NCI-H345 (cell line): ENCODE measurements around the gene ELF1.

Experiments
- DNase-seq: peaks from one replicate; lab custom pipeline; 2025; lab: John Stamatoyannopoulos, UW

ELF1 gene

DNA sequence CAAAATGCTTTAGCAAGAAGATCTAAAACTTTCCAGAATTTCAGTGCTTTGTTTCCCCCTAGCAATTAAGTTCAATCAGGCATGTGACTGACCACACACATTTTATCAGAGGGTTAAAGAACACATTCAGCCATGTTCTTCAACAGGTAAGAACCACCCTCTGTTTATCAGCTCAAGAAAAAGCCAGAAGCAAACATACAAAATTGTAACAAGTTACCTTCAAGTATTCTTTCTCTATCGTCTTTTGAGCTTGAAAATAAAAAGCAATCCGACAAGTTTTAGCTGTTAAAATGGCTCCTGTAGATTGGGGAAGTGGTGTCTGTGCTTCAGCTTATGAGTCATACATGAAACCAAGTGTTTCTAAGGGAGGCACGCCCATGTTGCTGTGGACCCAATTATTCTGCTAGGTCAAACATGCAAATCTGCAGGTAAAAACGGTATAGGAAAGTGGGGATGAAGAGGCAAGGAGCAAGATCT, at the start of gene ELF1:
ELF1 (minus strand) TSS at position 306 of the 477 bp plus-strand sequence. CDS start 37,262 bp downstream, outside the sequence.
- peak; percentile 6 for DNase-seq

- DNase-seq, result no peak
These were observed 46.0 kb upstream of the ELF1 start for GRCh38 chr13:41065078-41065477.

DNA sequence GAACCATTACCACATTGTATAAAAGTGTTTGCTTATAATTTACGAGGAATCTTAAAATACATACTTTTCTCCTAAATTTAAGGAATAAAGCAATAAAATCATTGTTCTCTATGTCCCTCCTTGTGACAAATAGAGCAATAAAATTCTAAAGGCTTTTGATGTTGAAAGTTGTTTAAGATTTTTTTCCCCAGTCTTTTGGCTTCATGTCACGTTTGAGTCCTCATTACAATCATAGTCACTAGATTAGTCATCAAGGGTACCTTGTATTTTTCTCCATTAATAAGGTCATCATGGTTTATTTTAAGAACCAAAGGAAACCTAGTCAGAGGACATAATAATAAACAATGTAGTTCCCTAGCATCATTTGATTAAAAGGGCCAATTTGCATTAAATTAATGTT, 45.4 kb upstream of the ELF1 start:
- DNase-seq, result no peak

GRCh38 chr13:41061914-41062837, 43.1 kb upstream of the ELF1 start:
- DNase-seq, result no peak

- DNase-seq, result peak; percentile 93
These were observed 42.2 kb upstream of the ELF1 start, which contains the start of gene WBP4 for GRCh38 chr13:41061075-41061913. TSS of gene WBP4 (plus strand) at chr13:41061509. CDS start at chr13:41061674, 165 bp downstream.

DNA sequence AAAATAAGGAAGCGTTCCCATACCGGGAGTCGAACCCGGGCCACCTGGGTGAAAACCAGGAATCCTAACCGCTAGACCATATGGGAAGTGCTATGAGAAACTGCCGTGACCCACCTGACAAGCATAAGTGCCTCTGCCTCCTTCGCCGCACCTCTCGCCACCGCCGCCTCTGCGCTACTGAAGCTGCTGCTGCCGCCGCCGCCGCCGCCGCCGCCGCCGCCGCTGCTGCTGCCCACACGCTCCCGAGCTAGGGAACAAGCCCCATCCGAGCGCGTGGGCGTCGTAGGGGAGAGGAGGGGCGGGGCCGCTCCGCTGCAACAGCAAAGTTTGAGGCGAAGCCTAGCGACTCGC, 41.6 kb upstream of the ELF1 start:
- peak; percentile 76 for DNase-seq

GRCh38 chr13:41060082-41060723, 41.1 kb upstream of the ELF1 start:
- DNase-seq, result peak; percentile 75

- DNase-seq, result no peak
These were observed 40.5 kb upstream of the ELF1 start for GRCh38 chr13:41059456-41060081.

DNA sequence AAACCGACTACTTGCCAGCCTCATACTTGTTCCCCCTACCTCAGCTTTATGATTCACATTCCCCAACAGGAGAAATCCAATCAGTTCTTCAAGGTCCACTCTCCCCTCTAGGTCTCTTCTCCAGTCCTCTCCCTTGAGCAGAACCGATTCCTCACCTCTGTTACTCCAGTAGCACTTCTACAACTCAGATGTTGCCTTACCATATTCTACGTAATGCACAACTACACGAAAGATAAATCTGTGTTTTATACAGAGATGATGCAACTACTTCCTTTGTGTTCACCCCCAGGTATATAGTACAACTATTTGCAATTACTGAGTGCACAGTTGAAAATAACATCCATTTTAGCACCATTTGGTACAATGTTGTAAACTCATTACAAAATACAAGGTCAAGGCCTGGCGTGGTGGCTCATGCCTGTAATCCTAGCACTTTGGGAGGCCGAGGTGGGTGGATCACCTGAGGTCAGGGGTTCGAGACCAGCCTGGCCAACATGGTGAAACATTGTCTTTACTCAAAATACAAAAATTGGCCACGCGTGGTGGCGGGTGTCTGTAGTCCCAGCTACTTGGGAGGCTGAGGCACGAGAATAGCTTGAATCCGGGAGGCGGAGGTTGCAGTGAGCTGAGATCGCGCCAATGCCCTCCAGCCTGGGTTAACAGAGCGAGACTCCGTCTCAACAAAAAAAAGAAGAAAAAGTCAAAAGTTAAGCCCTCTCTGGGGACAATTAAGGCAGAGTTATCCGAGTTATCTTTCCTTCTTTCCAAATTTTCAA, 39.4 kb upstream of the ELF1 start:
- DNase-seq, result no peak

DNA sequence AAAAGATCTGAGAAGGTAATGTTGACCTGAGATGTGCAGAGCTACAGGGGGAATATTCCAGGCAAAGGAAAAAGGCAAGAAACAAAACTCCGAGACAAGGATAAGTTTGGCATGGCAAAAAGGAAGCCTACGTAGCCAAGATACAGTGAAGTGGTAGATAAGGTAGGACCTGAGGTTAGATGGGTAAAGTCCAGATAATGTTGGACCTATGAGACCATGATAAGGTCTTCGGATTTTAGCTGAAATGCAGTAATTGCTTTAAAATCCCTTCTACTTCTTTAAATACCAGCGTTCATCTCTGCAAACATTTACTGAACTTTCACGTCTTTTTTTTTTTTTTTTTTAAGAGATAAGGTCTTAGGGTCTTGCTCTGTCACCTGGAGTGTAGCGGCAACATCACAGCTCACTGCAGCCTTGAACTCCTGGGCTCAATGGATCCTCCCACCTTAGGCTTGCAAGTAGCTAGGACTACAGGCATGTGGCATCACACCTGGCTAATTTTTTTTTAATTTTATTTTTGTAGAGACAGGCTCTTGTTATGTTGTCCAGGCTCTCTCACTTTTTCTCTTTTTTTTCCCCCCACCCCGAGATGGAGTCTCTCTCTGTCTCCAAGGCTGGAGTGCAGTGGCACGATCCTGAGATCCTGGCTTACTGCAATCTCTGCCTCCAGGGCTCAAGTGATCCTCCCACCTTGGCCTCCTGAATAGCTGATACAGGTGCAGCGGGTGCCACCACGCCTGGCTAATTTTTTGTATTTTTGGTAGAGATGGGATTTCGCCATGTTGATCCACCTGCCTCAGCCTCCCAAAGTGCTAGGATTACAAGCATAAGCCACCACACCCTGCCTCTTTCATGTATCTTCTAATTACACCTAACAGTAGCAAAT, 38.0 kb upstream of the ELF1 start:
- DNase-seq, result no peak

- DNase-seq, result no peak
These were observed 37.1 kb upstream of the ELF1 start for GRCh38 chr13:41056194-41056593.

- DNase-seq, result no peak
These were observed 36.0 kb upstream of the ELF1 start for GRCh38 chr13:41054919-41055619.

- peak; percentile 12 for DNase-seq
These were observed 35.2 kb upstream of the ELF1 start for GRCh38 chr13:41054212-41054877.

- DNase-seq, result no peak
These were observed 34.3 kb upstream of the ELF1 start for GRCh38 chr13:41053384-41053826.

- DNase-seq, result no peak
These were observed 33.3 kb upstream of the ELF1 start for GRCh38 chr13:41052441-41052840.

DNA sequence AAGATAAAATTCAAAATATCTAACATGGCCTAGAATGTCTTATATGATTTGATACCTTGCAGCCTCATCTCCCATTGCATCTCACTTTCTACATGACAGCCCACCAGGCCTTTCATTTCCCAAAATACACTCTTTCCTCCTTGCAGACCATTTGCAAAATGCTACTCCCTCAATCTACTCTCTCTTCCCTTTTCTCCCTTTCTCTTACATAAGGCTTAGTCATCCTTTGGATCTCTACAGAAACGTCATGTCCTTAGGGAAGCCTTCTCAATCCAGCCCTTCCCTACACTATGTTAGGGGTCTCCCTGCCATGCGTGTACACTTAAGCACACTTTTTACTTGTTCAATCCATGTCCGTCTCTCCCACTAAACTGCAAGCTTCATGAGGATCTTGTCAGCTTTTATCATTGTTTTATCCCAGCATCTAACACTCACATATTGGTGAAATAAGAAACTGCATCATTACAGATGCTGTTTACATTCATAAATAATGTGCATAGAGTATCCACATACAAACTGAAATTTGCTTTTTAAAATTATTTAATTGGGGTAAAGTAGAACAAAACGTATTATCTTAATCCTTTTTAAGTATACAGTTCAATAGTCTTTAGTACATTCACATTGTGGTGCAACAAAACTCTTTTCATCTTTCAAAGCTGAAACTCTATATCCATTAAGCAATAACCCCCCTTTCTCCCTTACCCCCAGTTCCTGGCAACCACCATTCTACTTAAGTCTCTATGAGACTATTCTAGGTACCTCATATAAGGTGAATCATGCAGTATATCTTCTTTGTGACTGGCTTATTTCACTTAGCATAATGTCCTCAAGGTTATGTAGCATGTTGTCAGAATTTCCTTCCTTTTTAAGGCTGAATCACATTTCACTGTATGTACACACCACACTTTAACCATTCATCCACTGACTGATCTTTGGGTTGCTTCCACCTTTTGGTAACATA, 30.6 kb upstream of the ELF1 start:
- no peak for DNase-seq

DNA sequence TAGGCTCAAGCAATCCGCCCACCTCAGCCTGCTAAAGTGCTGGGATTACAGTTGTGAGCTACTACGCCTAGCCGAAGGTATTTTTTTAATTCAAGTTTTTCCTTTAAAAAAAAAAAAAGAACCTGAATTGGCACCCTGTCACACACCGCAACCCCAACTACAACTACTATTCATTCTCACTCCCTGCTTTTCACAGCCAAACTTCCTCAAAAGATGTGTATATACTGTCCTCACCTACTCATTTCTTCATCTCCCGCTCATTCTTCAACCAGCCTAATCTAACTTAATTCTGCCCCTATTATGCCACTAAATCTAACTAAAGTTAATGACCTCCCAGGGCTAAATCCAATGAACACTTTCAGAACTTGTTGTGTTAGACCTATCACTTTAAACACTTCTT, 29.5 kb upstream of the ELF1 start:
- DNase-seq, result no peak
